ENCODE data around the gene RCHY1.

The RCHY1 gene

GRCh38 chr4:75484190-75484589 is 30.0 kb downstream of the RCHY1 start:
- H3K9me3 ChIP-seq (ENCODE audit: low read length) = no peaks in the 10 kb centered on the region
- H3K9me2 ChIP-seq (ENCODE audit: low read depth, low read length) = no peaks in the 10 kb centered on the region
- H2AFZ ChIP-seq (ENCODE audit: low read length) = no peak overlapping the region
- H4K20me1 ChIP-seq (ENCODE audit: insufficient read depth, low read length) = no peaks in the 10 kb centered on the region
- H3K36me3 ChIP-seq (ENCODE audit: insufficient read depth, low read length) = peaks cover 63% of the 10 kb centered on the region
- no peak overlapping the region for H3K4me2 ChIP-seq (ENCODE audit: low read length)
- no peak overlapping the region for H3K4me3 ChIP-seq (ENCODE audit: low read depth, low read length, poor library complexity, severe bottlenecking)
- H3K27ac ChIP-seq (ENCODE audit: low read depth, low read length, poor library complexity, severe bottlenecking) = no peak overlapping the region
- no peak for TF ChIP-seq CTCF (IDR thresholded peaks at IDR 0.05; ENCODE audit: low read length)
- TF ChIP-seq EZH2 (IDR thresholded peaks at IDR 0.05; ENCODE audit: borderline replicate concordance, low read length) = no peak
- H3K27me3 ChIP-seq (ENCODE audit: insufficient read depth, low read length) = no peaks in the 10 kb centered on the region
- H3K4me1 ChIP-seq (ENCODE audit: insufficient read depth, low read length, severe bottlenecking) = no peaks in the 10 kb centered on the region
- no peaks in the 10 kb centered on the region for H3K79me2 ChIP-seq (ENCODE audit: insufficient read depth, low read length)
- no peaks in the 10 kb centered on the region for H3F3A ChIP-seq (ENCODE audit: insufficient read depth, low read length)
- no peak overlapping the region for H3K9ac ChIP-seq (ENCODE audit: low read length)

- H3K36me3 ChIP-seq (ENCODE audit: insufficient read depth, low read length) = peaks cover 36% of the 10 kb centered on the region
- no peak overlapping the region for H3K27ac ChIP-seq (ENCODE audit: low read depth, low read length, poor library complexity, severe bottlenecking)
- H2AFZ ChIP-seq (ENCODE audit: low read length) = no peak overlapping the region
- TF ChIP-seq EZH2 (IDR thresholded peaks at IDR 0.05; ENCODE audit: borderline replicate concordance, low read length) = no peak
- TF ChIP-seq CTCF (IDR thresholded peaks at IDR 0.05; ENCODE audit: low read length) = no peak
- no peak overlapping the region for H3K4me2 ChIP-seq (ENCODE audit: low read length)
- H3K4me1 ChIP-seq (ENCODE audit: insufficient read depth, low read length, severe bottlenecking) = peaks cover 10% of the 10 kb centered on the region
- no peaks in the 10 kb centered on the region for H3F3A ChIP-seq (ENCODE audit: insufficient read depth, low read length)
- H3K9me2 ChIP-seq (ENCODE audit: low read depth, low read length) = no peaks in the 10 kb centered on the region
- H3K79me2 ChIP-seq (ENCODE audit: insufficient read depth, low read length) = no peaks in the 10 kb centered on the region
- H3K4me3 ChIP-seq (ENCODE audit: low read depth, low read length, poor library complexity, severe bottlenecking) = no peak overlapping the region
- H3K9me3 ChIP-seq (ENCODE audit: low read length) = no peaks in the 10 kb centered on the region
- no peak overlapping the region for H3K9ac ChIP-seq (ENCODE audit: low read length)
- H3K27me3 ChIP-seq (ENCODE audit: insufficient read depth, low read length) = no peaks in the 10 kb centered on the region
- H4K20me1 ChIP-seq (ENCODE audit: insufficient read depth, low read length) = no peaks in the 10 kb centered on the region
Observed at GRCh38 chr4:75477201-75477600, 37.0 kb downstream of the RCHY1 start.

GRCh38 chr4:75470738-75471137 is 43.5 kb downstream of the RCHY1 start:
- TF ChIP-seq CTCF (IDR thresholded peaks at IDR 0.05; ENCODE audit: low read length) (no peak), EZH2 (IDR thresholded peaks at IDR 0.05; ENCODE audit: borderline replicate concordance, low read length) (no peak)
- no peak overlapping the region for H3K4me3 ChIP-seq (ENCODE audit: low read depth, low read length, poor library complexity, severe bottlenecking)
- no peaks in the 10 kb centered on the region for H3K27me3 ChIP-seq (ENCODE audit: insufficient read depth, low read length)
- H3K9me3 ChIP-seq (ENCODE audit: low read length) = no peaks in the 10 kb centered on the region
- no peaks in the 10 kb centered on the region for H3K79me2 ChIP-seq (ENCODE audit: insufficient read depth, low read length)
- no peak overlapping the region for H2AFZ ChIP-seq (ENCODE audit: low read length)
- no peak overlapping the region for H3K27ac ChIP-seq (ENCODE audit: low read depth, low read length, poor library complexity, severe bottlenecking)
- peaks cover 10% of the 10 kb centered on the region for H3K4me1 ChIP-seq (ENCODE audit: insufficient read depth, low read length, severe bottlenecking)
- no peaks in the 10 kb centered on the region for H3K9me2 ChIP-seq (ENCODE audit: low read depth, low read length)
- no peak overlapping the region for H3K9ac ChIP-seq (ENCODE audit: low read length)
- no peaks in the 10 kb centered on the region for H3K36me3 ChIP-seq (ENCODE audit: insufficient read depth, low read length)
- H4K20me1 ChIP-seq (ENCODE audit: insufficient read depth, low read length) = no peaks in the 10 kb centered on the region
- no peak overlapping the region for H3K4me2 ChIP-seq (ENCODE audit: low read length)
- no peaks in the 10 kb centered on the region for H3F3A ChIP-seq (ENCODE audit: insufficient read depth, low read length)
